Adrenal gland (tissue), 5 donors: Measurements from ENCODE around the gene AGAP1.
A peak's percentile ranks its signal among the peaks of the same experiment; 100 is the strongest.

Experiments
- CTCF ChIP-seq, 6 experiments: fragments of 450-650 bp in 4 of 6; fragments of 200-600 bp in 2 of 6; sonication (generic) in 1 of 6; IDR thresholded peaks; 1 replicate in 5 of 6; 2 replicates in 1 of 6; pipeline versions ENCODE4 v1.5.1 to v1.8.0; 2016 to 2021; ENCODE audit warnings: antibody characterized with exemption in 6 of 6, mild to moderate bottlenecking in 2 of 6, moderate library complexity in 1 of 6
- POLR2A ChIP-seq, 2 donors: fragments of 450-650 bp; IDR thresholded peaks; one replicate each; pipeline ENCODE4 v1.6.1; 2017; ENCODE audit warnings: antibody characterized with exemption in 2 of 2, mild to moderate bottlenecking in 2 of 2, moderate library complexity in 1 of 2
- donor health status: DM: no; HTN: no; CAD: no.

GRCh38 chr2:235803028-235803427 is 309.2 kb downstream of the AGAP1 start:
- TF ChIP-seq POLR2A (IDR thresholded peaks at IDR 0.05) (no peak), CTCF (IDR thresholded peaks at IDR 0.05) (peak in 1 of 6 experiments; percentile 23)
